ENCODE measurements around the gene ADAMTS2.

Gene ADAMTS2

DNA sequence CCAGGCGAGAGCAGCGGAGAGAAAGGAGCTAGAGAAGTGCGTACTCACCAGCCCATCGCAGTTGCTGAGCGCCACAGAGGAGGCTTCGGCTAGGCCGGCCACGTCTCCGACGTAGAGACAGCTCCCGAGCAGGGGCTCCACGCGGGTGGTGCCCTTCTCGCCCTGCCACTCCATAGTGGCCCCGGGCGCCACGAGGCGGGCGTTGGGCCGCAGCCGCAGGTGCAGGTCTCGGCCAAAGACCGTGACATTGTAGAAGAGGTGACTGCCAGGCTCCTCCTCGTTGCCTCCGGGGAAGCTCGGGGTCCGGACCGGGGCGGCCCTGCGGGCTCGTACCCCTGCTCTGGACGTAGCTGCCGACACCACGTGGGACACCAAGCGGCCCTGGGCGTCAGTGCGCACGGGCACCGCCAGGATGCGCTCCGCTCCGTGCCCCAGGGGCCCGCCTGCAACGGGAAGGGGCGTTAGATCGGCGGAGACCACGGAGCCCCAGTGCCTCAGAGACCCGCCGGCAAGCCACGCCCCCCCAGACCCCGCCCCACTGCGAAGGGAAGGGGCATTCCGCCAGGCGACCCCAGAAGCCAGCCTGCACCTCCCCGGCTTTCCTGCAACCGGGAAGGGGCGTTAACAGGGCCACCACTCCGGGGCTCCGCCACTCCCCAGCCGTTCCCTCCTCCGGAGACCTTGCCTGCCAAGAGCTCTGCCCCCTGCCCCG is 1.4 kb downstream of the ADAMTS2 start:
- peak; percentile 27 for DNase-seq (ENCODE audit: low read depth)

DNA sequence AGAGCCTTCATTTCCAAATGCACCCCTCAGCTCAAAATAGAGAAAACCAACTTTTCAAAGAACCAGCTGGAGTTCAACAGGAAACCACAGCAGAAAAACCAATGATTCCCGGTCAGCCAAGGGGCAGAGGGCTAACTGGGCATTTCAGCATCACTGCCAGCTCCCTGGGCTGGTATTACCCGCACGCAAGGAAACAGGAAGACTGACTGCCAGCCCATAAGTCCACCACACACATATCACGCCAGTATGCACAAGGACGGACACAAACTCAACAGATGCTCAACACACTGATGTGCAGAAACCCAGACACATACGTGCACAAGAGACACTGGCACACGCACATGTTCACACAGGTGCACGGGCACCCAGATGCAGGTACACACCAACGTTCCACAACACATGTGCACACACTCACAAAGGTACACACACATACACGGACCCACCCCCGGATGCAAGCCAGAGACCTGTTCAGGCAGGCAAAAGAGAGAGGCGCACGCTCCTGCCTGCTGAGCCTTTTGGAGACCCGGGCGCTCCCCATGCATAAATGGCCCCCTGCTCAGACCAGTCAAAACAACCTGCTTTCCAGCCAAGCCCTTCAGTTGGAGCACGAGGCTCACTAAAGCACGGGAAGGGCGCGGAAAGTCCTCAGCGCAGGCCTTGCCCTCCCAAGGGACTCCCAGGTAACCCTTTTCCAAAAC is 2.1 kb downstream of the ADAMTS2 start:
- no peak for DNase-seq (ENCODE audit: low read depth)

DNA sequence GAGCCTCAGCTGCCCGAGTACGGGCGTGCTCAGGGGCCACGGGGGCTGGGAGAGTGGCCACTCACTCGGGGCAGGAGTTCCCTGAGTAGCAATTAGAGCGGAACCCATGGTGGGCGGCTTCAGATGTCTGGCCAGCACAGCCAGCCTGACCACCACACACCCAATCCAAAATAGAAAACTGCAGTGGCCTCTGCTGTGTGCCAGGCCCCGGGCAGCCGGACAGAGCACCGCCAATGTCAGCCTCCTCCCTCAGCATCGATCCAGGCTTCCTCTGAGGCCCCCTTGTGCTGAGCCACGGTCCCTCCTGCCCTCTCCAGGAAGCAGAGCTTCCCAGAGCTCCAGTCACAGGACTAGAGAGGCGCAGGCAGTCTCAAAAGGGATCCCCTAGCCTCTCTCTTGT is 2.7 kb downstream of the ADAMTS2 start:
- no peak for DNase-seq (ENCODE audit: low read depth)

DNA sequence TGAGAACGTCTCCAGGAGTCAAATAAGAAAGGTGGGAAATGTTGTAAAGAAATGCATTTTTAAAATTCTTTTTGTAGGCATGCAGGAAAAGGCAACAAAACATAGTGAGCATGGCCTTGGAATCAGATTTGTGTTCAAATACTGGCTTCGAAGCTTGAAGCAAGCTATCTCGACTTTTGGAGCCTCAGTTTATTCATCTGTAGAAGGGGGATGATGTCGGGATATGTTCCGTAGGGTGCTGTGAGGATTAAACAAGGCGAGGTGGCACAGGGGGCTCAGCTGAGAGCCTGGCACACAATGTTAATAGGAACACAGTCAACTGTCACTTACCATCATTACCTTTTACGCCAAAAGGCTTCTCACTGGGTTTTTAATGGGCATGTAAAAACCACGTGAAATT is 4.8 kb downstream of the ADAMTS2 start:
- no peak for DNase-seq (ENCODE audit: low read depth)

DNA sequence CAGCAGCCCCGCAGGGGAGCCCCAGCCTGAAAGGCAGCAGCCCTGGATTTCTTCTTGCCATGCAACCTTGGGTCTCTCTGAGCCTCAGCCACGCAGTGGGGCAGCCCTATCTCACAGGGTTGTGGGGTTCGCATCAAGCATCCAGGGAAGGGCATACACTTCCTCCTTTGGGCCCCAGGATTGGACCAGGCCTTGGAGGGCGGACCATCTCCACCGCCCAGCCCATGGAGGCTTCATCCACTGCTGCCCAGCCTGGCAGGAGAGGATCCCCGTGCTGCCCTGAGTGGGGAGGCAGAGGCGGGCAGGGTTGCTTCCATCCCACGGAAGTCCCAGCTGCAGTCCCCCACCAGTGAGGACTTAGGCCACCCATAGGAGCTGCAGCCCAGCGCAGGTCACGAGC is 5.3 kb downstream of the ADAMTS2 start:
- no peak for DNase-seq (ENCODE audit: low read depth)

DNA sequence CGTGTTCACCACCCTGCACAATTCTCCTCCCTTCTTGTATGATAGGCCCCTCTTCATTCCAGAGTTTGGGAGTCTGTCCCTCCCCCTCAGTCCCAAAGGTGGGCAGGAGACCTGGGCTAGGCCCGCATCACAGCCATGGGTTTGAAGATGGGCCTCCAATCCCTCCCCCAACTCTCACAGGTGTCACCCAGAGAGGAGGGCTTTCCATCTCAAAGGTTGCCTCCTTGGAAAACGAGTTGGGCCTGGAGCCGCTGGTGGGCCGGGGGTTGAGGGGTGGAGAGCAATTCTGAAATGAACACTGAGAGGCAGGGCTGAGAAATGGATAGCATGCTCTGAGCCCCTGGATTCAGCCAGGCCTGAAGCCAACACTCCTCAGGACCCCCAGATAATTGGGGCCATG is 6.2 kb downstream of the ADAMTS2 start:
- no peak for DNase-seq (ENCODE audit: low read depth)

DNA sequence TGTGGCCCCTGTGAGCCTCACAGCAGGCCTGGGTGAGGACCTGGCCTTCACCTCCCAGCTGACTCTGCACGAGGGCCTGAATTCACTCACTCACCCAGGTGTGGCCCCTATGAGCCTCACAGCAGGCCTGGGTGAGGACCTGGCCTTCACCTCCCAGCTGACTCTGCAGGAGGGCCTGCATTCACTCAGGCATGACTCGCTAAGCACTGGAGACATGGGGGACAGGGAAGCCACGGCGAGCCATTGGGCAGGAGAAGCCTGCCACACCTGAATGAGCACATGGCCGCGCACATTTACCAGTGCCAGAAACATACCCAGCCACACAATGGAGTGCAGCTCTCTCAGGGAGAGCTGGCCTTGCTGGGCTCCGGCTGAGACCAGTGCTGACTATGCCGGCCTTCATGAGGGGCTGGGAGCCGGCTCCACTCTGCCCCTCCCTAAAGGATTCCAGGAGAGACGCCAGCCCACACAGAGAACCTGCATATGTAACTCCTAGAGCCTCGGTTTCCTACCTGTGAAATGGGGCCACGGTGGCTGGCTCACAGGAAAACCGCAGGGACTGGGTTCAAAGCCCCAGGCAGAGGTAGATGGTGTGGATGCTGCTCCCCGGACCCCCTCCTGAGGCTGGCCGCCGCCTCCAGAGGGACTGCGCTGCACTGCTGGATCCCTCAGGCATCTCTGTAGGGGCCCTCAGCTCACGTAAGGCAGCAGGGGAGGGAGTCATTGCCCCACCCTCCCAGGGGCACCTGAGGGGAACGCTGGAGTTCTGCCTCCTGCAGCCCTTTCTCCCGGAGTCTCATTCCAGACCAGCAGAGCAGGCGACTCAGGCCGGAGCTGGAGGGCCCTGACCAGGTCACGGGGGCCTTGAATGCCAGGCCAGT is 7.2 kb downstream of the ADAMTS2 start:
- no peak for DNase-seq (ENCODE audit: low read depth)

DNA sequence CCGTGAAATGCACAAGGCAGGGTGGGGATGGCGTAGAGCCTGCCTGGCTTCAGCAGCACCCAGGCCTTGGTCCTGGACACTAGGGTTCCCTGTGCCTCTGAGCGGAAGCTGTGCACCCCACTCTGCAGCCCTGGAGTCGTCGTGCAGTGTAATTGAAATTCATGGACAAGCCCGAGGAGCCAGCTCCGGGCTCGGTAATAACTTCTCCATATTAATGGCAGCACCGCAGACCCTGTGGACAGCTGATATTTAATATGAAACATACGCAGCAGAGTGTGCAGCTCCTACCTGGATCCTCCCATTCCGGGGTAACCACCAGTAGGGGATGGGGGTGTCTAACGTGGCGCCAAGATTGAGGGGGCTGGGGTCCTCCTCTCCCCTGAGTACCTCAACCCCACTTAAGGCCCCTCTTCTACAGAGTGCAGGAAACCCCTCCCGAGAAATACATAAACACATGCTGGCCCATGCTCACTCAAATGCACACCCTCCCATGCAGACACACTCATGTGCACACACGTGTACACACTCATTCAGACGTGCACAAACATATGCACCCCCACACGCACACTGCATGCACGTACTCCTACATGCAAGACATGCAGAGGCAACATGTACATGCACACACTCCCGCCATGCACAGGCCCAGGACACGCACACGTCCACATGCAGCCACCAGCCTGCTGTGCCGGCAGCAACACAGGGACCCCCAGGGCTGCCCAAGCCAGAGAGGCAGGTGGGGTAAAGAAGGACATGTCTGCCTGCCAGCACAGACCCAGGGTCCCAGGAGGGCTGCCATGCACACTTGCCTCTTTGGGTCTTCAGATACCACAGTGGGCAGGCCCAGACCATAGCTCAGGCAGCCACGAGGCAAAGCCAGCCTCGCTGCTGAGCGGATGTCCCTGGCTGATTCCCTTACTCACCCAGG is 8.1 kb downstream of the ADAMTS2 start:
- no peak for DNase-seq (ENCODE audit: low read depth)

DNA sequence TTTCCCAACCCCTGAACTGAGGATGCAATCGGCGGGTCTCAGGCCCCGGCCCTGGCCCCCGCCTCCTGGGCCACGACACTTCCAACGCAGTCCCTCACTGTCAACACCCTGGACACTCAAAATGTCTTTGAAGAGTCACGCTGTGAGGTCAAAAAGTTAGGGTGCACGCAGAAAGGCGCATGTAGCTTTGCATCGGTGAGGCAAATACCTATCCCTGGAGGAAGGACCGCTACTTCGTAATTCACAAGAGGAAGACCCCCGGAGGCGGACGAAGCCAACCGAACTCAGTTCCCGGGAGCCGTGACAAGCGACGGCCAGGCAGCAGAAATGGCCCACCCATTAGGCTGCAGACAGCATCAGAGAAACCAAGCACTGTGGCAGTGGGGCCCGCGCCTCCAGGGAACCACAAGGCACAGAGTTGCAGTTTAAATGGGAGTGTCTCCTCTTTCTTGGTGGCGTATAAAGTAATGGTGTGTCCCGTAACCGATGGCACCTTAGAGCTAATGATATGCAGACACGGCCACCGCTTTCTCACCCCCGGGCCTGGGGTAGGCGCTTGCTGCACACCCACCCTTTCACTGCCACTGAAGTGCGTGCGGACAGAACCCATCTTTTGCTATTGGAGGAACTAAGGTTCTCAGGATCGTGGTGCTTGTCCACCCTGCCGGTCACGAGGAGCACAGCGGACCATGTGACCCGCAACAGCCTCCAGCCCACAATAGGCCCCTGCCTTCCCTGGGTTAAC is 9.0 kb downstream of the ADAMTS2 start:
- DNase-seq (ENCODE audit: low read depth): no peak

DNA sequence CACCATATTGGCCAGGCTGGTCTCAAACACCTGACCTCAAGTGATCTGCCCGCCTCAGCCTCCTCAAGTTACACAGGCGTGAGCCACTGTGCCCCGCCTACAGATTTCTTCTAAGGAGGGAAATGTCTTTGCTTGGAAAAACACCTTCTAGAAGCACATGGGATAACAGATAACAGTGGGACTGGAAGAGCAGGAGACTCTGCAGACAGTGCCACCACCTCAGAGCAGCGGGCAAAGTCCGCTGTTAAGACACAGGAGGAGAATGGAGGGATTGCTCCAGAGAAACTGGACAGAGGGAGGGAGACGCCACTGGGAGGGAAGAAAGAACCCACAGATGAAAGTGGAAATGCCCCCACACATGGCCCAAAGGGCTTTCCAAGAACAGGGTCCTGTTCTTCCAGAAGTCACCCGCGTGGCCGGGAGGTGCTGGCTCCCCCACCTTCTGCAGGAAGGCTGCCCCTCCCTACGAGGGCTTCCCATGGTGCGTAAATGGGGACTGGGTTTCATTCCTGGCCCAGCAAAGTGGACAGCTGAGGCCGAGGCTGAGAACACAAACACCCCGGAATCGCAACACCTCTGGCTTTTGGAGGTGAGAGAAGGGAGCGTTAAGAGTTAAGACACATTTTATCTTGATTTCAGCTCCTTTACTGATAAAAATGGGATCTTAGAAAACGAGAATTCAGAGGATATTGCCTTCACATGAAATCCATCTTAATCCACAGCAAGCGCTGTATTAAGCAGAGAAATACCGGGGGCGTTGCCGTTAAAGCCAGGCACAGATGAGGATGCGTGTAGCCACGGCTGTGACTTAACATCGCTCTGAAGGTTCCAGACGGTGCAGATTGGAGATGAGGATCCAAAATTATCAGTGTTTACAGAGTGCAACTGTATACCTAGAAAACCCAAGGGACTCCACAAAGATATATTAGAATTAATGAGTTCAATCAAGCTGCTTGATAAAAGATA is 11.2 kb downstream of the ADAMTS2 start:
- no peak for DNase-seq (ENCODE audit: low read depth)

DNA sequence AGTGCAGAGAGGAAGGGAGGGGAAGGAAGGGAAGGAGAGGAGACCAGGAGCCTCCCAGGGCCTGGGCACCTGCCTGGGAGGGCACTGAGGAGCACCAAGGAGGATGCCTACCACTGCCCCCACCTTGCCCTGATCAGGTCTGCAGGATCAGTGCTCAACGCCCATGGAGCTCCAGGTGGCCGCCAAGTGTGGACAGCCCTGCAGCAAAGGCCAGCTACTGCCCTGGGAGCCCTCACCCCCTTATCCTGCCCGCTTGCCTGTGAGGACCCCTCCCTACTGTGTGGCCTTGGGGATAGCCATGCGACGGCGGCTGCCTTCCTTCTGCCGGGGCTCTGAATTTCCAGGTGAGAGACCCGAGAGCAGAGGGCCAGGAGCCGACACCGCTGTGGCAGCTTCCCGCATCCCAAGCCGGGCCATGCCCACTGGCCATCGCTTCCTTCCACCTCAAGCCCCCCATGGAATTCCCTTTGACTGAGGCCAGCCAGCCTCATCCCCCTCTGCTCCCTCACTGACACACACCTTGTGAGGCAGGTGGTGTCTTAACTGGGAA is 12.4 kb downstream of the ADAMTS2 start:
- DNase-seq (ENCODE audit: low read depth): no peak

DNA sequence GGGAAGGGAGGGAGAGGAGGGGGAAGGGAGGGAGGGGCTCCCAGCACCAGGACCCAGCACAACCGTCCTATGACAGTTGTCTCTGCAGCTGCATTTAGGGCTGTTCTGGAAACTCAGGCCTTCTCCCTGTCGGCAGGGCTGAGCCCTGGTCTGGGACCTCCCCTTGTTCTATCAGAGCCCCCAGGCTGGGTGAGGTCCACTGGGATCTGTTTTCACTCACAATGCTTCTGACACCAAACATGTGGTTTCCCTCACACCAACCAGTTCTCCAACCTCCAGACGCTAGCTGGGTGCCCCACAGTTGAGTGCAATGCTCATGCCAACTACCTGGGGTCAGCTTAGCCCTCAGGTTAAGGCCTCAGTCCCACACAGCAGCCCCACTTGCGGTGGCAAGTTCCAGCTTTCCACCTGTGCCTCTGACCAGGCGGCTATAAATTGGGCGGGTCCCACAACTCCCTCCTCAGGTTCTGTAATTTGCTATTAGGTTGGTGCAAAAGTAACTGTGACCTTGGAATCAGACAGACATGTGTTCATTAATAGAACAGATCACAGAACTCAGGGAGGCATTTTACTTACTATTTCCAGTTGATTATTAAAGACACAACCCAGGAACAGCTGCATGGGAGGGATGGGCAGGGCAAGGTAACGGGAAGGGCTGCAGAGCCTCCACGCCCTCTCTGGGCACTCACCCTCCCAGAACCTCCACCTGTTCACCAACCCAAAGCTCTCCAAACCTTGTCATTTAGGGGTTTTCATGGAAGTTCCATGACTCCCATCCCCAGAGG is 13.5 kb downstream of the ADAMTS2 start:
- peak; percentile 68 for DNase-seq (ENCODE audit: low read depth)

DNA sequence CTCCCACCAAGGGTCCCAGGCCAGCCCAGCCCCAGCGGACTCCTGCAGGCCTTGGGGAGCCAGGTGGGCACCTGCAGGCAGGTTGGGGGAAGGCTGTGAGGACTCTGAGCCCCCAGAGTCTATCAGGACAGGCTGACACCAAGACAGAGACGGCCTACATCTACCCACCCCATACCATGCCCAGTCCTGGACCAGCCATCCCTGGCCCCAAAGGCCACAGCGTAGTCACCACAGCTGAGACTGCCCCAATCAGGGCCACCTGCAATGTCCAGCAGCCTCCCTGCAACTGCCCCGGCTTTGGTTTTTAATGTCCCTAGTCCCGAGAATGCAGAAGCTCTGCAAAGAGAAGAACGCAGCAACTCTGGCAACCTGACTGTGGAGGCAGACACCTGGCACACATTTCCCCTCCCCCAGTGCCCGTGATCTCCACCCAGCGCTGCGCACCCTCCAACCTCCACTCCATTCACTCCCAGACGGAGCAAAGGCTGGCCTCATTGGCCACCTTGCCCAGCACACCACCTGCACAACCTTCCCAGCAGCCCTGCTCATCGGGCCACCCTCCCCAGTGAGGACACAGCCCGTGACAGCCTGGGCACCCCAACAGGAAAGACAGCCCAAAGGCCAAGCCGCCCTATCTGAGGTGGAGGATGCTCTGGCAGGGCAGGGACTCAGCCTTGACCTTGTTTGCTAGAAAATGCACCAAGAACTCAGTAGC is 14.9 kb downstream of the ADAMTS2 start:
- DNase-seq (ENCODE audit: low read depth): no peak

DNA sequence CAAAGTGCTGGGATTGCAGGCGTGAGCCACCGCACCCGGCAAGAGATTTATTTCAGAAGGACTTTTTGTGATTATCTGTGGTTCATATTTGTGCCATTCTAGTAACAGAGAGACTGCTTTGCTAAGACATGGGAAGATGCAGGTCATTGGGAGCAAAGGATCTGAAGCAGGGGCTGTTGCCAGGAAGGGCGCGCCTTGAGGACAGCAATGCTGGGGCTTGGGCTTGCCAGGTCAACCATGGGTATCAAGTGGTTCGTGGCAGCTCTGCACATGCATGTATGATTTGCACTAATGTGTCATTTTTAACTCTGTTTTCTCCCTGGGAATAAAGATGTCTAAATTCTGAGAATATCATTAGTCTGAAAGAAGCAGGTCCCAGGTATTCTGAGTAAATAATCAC is 17.0 kb downstream of the ADAMTS2 start:
- no peak for DNase-seq (ENCODE audit: low read depth)

DNA sequence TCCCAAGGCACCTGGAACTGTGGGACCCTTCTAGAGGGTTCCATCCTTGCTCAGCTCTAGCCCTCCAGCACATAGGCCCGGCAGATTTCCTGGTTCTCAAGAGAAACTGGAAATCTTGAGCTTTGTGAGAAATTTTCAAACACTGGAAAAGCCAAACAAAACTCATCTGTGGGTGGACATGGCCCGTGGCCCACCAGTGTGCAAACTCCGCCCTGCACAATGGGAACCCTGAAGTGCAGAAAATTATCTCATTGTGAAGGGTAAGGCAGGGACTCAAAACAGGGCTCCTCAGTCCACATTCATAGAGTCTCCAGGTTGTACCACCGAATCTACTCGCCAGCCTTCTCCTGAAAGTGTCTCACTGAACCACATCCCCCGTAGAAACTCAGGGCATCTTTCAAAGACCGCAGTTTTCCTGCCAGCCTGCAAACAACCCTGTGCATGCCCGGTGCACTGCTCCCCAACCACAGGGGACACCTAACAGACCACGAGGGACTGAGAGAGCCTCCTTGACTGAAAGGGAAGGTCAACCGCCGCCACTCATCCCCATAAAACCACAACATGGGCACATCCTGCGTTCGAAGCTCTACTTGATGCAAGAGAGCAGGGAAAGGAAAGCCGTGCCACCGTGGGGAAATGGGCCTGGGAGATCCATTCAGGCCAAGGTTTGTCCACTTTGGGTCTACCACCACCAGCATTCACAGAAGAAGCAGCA is 18.1 kb downstream of the ADAMTS2 start:
- no peak for DNase-seq (ENCODE audit: low read depth)

DNA sequence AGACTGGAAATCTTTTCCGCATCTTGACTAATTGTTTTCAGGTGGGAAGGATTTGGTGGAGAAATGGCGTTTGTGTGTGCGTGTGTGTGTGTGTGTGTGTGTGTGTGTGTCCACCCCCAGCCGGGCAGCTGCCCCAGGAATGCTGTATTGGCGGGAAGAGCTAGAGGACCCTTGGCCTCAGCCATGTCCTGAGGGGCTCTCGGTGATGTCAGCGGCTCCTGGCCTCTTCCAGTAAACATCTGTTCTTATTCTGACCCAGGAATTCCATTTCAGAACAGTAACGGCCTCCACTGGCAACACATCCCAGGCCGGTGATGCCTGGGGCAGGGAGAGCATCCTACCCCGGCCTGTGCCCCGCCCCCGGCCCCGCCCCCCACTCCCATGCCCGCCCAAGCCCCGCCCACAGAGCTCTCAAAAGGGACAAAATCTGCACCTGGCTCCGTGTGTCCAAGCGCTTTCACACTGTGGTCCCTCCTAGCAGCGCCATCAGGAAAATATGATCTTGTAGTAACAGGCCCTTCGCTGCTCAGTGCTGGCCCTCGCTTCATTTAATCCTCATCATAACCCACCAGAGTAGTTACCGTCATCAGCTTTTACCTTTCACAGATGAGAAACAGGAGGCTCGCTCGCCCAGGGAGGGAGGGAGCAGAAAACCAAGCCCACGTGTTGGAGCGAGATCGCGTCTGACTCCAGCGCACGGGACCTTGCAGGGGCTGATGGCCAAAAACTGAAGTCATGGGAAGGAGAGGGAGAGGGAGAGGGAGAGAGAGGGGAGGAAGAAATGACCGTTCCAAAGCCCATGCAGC is 18.9 kb downstream of the ADAMTS2 start:
- DNase-seq (ENCODE audit: low read depth): peak; percentile 19

All from amniotic epithelial cell (primary cell).